ENCODE measurements around the gene PKN2.
A peak's percentile ranks its signal among the peaks of the same experiment; 100 is the strongest.
"Not testable (repeated sequence)": the region's sequence is repeated elsewhere in the genome, so short reads cannot be mapped to it uniquely, and the experiment has no call there.

Gene PKN2

GRCh38 chr1:88873737-88874349 lies 189.8 kb downstream of the PKN2 start:
- TF ChIP-seq, protein P1, sequence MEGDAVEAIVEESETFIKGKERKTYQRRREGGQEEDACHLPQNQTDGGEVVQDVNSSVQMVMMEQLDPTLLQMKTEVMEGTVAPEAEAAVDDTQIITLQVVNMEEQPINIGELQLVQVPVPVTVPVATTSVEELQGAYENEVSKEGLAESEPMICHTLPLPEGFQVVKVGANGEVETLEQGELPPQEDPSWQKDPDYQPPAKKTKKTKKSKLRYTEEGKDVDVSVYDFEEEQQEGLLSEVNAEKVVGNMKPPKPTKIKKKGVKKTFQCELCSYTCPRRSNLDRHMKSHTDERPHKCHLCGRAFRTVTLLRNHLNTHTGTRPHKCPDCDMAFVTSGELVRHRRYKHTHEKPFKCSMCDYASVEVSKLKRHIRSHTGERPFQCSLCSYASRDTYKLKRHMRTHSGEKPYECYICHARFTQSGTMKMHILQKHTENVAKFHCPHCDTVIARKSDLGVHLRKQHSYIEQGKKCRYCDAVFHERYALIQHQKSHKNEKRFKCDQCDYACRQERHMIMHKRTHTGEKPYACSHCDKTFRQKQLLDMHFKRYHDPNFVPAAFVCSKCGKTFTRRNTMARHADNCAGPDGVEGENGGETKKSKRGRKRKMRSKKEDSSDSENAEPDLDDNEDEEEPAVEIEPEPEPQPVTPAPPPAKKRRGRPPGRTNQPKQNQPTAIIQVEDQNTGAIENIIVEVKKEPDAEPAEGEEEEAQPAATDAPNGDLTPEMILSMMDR (IDR thresholded peaks at IDR 0.05; ENCODE audit: control insufficient read depth, extremely low read depth, insufficient read depth), result no peak
- H3K4me3 ChIP-seq (ENCODE audit: low read depth, low read length), result no peak overlapping the region
- DNase-seq (ENCODE audit: low read depth), result no peak

DNA sequence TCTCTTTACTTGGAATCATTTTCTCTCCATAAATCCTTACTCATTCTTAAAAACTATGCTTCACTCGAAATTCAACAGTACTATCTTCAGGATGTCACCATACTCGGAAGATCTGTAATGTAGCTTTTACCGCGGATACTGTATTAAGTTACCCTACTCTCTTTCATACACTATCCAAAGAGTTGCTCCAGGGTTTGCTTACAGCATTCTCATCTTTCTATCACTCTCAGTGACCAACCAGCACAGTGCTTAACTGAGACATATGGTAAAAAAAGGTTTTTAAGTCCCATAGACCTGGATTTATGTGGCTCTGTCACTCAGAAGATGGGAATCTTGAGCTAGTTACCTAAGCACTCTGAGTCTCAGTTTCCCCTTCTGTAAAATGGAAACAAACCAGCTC lies 191.5 kb downstream of the PKN2 start:
- no peak for DNase-seq (ENCODE audit: low read depth)
- H3K4me3 ChIP-seq (ENCODE audit: low read depth, low read length), result no peak overlapping the region
- TF ChIP-seq, protein P1 (IDR thresholded peaks at IDR 0.05; ENCODE audit: control insufficient read depth, extremely low read depth, insufficient read depth), result no peak

DNA sequence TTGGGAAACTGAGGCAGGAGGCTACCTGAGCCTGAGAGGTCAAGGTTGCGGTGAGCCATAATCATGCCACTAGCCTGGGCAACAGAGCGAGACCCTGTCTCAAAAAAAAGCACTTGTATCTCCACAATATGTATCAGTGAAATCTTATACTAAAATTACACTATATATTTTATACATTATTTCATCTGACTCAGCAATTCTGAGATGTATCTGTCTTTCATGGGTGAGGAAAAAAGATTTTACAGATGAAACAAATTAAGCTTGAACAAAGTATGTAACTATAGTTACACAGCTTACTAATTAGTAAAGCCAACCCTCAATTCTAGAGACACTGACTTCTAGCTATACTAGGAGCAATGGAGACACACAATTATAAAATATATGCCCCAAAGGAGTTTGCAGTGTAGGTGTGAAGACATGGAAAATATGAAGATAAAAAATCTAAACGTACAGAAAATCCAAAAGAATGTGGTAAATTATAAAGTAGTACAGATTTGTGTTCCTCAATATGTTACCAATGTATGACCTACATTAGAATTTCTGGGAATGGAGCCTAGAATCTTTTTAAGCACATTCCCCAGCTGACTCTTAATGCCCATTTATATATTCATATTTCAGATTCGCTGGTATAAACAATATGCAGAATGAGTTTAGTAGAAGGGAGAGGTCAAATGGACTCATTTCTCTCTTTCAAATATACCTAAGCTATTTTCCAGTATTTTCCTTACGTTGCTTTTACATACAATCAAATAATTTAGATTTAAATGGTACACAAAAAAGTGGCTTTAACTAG lies 192.7 kb downstream of the PKN2 start:
- TF ChIP-seq, protein P1 (IDR thresholded peaks at IDR 0.05; ENCODE audit: control insufficient read depth, extremely low read depth, insufficient read depth), result no peak
- no peak for DNase-seq (ENCODE audit: low read depth)
- H3K4me3 ChIP-seq (ENCODE audit: low read depth, low read length), result no peak overlapping the region

GRCh38 chr1:88877382-88877825 lies 193.3 kb downstream of the PKN2 start:
- no peak overlapping the region for H3K4me3 ChIP-seq (ENCODE audit: low read depth, low read length)
- DNase-seq (ENCODE audit: low read depth), result no peak

GRCh38 chr1:88877911-88878310 lies 193.8 kb downstream of the PKN2 start:
- H3K4me3 ChIP-seq (ENCODE audit: low read depth, low read length), result no peak overlapping the region
- TF ChIP-seq, protein P1 (IDR thresholded peaks at IDR 0.05; ENCODE audit: control insufficient read depth, extremely low read depth, insufficient read depth), result 0 out of 2 replicates have a peak, but pooled peaks have one; percentile 8
- DNase-seq (ENCODE audit: low read depth), result no peak

More at GRCh38 chr1:88877382-88877825, 193.3 kb downstream of the PKN2 start:
- TF ChIP-seq, protein P1 (IDR thresholded peaks at IDR 0.05; ENCODE audit: control insufficient read depth, extremely low read depth, insufficient read depth), result peak; percentile 46; the same call in 1 of the 2 replicates

- no peak overlapping the region for H3K4me3 ChIP-seq (ENCODE audit: low read depth, low read length)
- DNase-seq (ENCODE audit: low read depth), result peak; percentile 69
- TF ChIP-seq, protein P1 (IDR thresholded peaks at IDR 0.05; ENCODE audit: control insufficient read depth, extremely low read depth, insufficient read depth), result no peak
These were observed 194.7 kb downstream of the PKN2 start for GRCh38 chr1:88878731-88879130.

- DNase-seq (ENCODE audit: low read depth); H3K4me3 ChIP-seq (ENCODE audit: low read depth, low read length): not testable (repeated sequence)
These were observed 196.6 kb downstream of the PKN2 start for GRCh38 chr1:88880717-88881116.
